Measurements from ENCODE around the gene WDR72. TPM values are rescaled to one million over a fixed set of nuclear protein-coding genes. Genes with fewer than 3 reads are reported as not detected.

WDR72 gene
- polyA plus RNA-seq, 1 experiment = not detected

GRCh38 chr15:53511175-53511574, 248.3 kb downstream of the WDR72 start:
- ChIA-PET CTCF (no interaction called here), POLR2A (no interaction called here)
- no peak for TF ChIP-seq CTCF (IDR thresholded peaks at IDR 0.05; ENCODE audit: insufficient read depth, low read depth, low read length)
- Histone ChIP-seq H3K36me3 (ENCODE audit: control insufficient read depth, insufficient read depth, low read length) (no peaks in the 10 kb centered on the region), H3K27me3 (ENCODE audit: control insufficient read depth, insufficient read depth, low read length) (no peaks in the 10 kb centered on the region), H3K4me3 (ENCODE audit: low read depth, low read length) (no peak overlapping the region)
- no peak for DNase-seq (ENCODE audit: low read depth)

GRCh38 chr15:53506370-53506769, 253.1 kb downstream of the WDR72 start:
- no peak for TF ChIP-seq CTCF (IDR thresholded peaks at IDR 0.05; ENCODE audit: insufficient read depth, low read depth, low read length)
- CTCF ChIA-PET = interaction anchor here (0.7 kb wide), 1 partner anchor 13 kb away, joined by 3 read pairs; no protein-coding TSS in a partner anchor
- Histone ChIP-seq H3K4me3 (ENCODE audit: low read depth, low read length) (no peak overlapping the region), H3K27me3 (ENCODE audit: control insufficient read depth, insufficient read depth, low read length) (no peaks in the 10 kb centered on the region), H3K36me3 (ENCODE audit: control insufficient read depth, insufficient read depth, low read length) (no peaks in the 10 kb centered on the region)
- POLR2A ChIA-PET = no interaction called here
- no peak for DNase-seq (ENCODE audit: low read depth)

- Histone ChIP-seq H3K4me3 (ENCODE audit: low read depth, low read length) (no peak overlapping the region), H3K36me3 (ENCODE audit: control insufficient read depth, insufficient read depth, low read length) (no peaks in the 10 kb centered on the region), H3K27me3 (ENCODE audit: control insufficient read depth, insufficient read depth, low read length) (no peaks in the 10 kb centered on the region)
- no peak for TF ChIP-seq CTCF (IDR thresholded peaks at IDR 0.05; ENCODE audit: insufficient read depth, low read depth, low read length)
- DNase-seq (ENCODE audit: low read depth) = no peak
- ChIA-PET POLR2A (no interaction called here), CTCF (no interaction called here)
Observed at GRCh38 chr15:53498996-53499395, 260.5 kb downstream of the WDR72 start.

GRCh38 chr15:53490341-53490740, 269.1 kb downstream of the WDR72 start:
- no peak for TF ChIP-seq CTCF (IDR thresholded peaks at IDR 0.05; ENCODE audit: insufficient read depth, low read depth, low read length)
- CTCF ChIA-PET = no interaction called here
- Histone ChIP-seq H3K36me3 (ENCODE audit: control insufficient read depth, insufficient read depth, low read length) (no peaks in the 10 kb centered on the region), H3K4me3 (ENCODE audit: low read depth, low read length) (no peak overlapping the region), H3K27me3 (ENCODE audit: control insufficient read depth, insufficient read depth, low read length) (no peaks in the 10 kb centered on the region)
- POLR2A ChIA-PET = no interaction called here
- DNase-seq (ENCODE audit: low read depth) = no peak

GRCh38 chr15:53482055-53482454, 277.4 kb downstream of the WDR72 start:
- no peaks in the 10 kb centered on the region for H3K27me3 ChIP-seq (ENCODE audit: control insufficient read depth, insufficient read depth, low read length)
- DNase-seq (ENCODE audit: low read depth) = no peak
- TF ChIP-seq CTCF (IDR thresholded peaks at IDR 0.05; ENCODE audit: insufficient read depth, low read depth, low read length) = no peak
- no peak overlapping the region for H3K4me3 ChIP-seq (ENCODE audit: low read depth, low read length)
- POLR2A ChIA-PET = no interaction called here
- no peaks in the 10 kb centered on the region for H3K36me3 ChIP-seq (ENCODE audit: control insufficient read depth, insufficient read depth, low read length)
- CTCF ChIA-PET = no interaction called here
